ENCODE measurements around the gene MEGF6. TPM values are rescaled to one million over a fixed set of nuclear protein-coding genes. Genes with fewer than 3 reads are reported as not detected.

The MEGF6 gene
- total and polyA plus RNA-seq, 7 donors = 0.67 to 5.5 (median 3.7) TPM

DNA sequence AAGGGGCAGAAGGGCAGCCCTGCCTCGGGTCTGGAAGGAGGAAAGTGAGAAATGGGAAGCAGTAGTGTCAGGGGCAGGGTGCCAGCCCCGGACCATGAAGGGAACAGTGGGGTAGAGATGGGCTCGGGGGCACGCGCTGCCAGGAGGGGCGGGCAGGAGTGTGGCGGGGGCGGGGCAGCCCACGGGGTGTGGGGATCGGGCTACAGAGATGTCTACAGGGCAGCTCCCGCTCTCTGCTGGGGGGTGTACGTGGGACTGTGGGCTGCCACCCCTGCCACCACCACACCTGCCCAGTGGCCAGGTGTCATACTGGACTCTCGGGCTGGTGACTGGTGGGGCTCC, 149.4 kb downstream of the MEGF6 start:
- ATAC-seq (no peak), DNase-seq (peak in 1 of 2 donors; percentile 5)
- H3K36me3 ChIP-seq (ENCODE audit: insufficient read depth in 1 of 2, low read depth in 1 of 2) = no peaks in the 10 kb centered on the region
- intact Hi-C loops (cut with DNase I) = no loop called here
- TF ChIP-seq, protein P1, sequence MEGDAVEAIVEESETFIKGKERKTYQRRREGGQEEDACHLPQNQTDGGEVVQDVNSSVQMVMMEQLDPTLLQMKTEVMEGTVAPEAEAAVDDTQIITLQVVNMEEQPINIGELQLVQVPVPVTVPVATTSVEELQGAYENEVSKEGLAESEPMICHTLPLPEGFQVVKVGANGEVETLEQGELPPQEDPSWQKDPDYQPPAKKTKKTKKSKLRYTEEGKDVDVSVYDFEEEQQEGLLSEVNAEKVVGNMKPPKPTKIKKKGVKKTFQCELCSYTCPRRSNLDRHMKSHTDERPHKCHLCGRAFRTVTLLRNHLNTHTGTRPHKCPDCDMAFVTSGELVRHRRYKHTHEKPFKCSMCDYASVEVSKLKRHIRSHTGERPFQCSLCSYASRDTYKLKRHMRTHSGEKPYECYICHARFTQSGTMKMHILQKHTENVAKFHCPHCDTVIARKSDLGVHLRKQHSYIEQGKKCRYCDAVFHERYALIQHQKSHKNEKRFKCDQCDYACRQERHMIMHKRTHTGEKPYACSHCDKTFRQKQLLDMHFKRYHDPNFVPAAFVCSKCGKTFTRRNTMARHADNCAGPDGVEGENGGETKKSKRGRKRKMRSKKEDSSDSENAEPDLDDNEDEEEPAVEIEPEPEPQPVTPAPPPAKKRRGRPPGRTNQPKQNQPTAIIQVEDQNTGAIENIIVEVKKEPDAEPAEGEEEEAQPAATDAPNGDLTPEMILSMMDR (IDR thresholded peaks at IDR 0.05) = no peak
- H3K27ac ChIP-seq = no peak overlapping the region
- no peak overlapping the region for H3K4me3 ChIP-seq
- H3K27me3 ChIP-seq (ENCODE audit: insufficient read depth in 3 of 3, low read length in 2 of 3) = no peaks in the 10 kb centered on the region
- no peaks in the 10 kb centered on the region for H3K9me3 ChIP-seq
- H3K4me1 ChIP-seq = peaks cover 35% of the 10 kb centered on the region
- 75 to 91% (median 84%) methylated on average over 9 to 13 of the region's 13 CpGs for WGBS, 3 donors

DNA sequence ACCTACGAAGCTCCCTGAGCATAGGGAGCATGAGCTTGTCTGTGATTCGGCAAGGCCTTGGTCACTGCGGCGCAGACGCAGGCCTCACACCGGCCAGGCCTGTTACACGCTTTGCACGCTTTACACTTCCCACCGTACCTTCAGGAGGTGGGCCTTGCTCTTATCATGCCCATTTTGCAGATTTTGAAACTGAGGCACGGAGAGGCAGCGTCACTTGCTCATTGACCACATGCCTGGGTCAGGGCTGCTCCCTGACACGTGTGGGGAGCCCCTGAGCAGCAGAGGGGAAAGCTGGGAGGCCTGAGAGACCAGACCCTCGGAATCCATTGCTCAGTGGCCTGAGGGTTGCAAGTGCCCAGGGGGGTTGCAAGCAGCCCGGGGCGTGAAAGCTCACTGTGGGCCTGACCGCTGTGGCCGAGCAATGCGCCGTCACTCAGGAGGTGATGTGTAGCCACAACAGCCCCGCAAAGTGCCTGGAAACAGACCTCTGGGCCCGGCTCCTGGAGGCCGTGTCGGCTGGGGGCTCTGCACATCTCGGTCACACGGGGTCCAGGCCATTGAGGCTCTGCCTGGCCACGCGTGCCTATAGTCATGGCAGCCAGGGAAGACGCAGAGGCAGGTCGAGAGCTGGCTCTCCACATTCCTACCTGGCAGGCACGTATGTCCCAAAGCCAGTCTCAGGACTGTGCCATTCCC, 149.9 kb downstream of the MEGF6 start:
- Histone ChIP-seq H3K9me3 (no peaks in the 10 kb centered on the region), H3K4me1 (peaks cover 35% of the 10 kb centered on the region), H3K4me3 (no peak overlapping the region), H3K27me3 (ENCODE audit: insufficient read depth in 3 of 3, low read length in 2 of 3) (no peaks in the 10 kb centered on the region), H3K36me3 (ENCODE audit: insufficient read depth in 1 of 2, low read depth in 1 of 2) (no peaks in the 10 kb centered on the region), H3K27ac (no peak overlapping the region)
- TF ChIP-seq, protein P1 (IDR thresholded peaks at IDR 0.05) = no peak
- WGBS, 3 donors = 93 to 95% (median 95%) methylated on average over 30 of the region's 30 CpGs
- intact Hi-C loops (cut with DNase I) = no loop called here
- ATAC-seq = no peak
- peak; percentile 5 to 42 for DNase-seq

DNA sequence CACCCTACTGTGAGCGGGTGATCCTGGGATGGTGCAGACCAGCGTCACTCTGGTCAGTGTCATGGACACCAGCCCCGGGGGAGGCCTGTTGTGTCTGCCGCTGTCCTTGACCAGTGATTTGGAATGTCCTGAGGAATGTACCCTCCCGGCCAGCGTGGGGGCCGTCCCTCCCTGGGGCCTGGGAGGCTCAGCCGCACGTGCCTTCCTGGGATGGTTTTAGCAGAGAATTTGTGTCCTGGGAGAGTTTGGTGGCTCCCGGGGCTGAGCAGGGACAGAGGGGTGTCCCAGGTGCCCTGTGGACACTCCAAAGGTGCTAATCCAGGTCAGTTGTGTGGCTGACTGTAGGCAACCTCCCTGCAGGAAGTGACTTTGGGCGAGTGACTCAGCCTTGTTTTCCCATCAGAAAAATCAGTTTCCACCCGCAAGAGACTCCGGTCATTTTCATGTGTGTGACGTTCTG, 150.6 kb downstream of the MEGF6 start:
- 55 to 66% (median 58%) methylated on average over 14 of the region's 14 CpGs for WGBS, 3 donors
- H3K9me3 ChIP-seq = no peaks in the 10 kb centered on the region
- H3K27me3 ChIP-seq (ENCODE audit: insufficient read depth in 3 of 3, low read length in 2 of 3) = no peaks in the 10 kb centered on the region
- TF ChIP-seq, protein P1 (IDR thresholded peaks at IDR 0.05) = no peak
- intact Hi-C loops (cut with DNase I) = no loop called here
- H3K4me1 ChIP-seq = peaks cover 35% of the 10 kb centered on the region
- H3K4me3 ChIP-seq = no peak overlapping the region
- peak; percentile 18 to 55 for DNase-seq
- peak overlapping the region; percentile 64 for H3K27ac ChIP-seq
- H3K36me3 ChIP-seq (ENCODE audit: insufficient read depth in 1 of 2, low read depth in 1 of 2) = no peaks in the 10 kb centered on the region
- ATAC-seq = peak in 1 of 4 donors; percentile 16

DNA sequence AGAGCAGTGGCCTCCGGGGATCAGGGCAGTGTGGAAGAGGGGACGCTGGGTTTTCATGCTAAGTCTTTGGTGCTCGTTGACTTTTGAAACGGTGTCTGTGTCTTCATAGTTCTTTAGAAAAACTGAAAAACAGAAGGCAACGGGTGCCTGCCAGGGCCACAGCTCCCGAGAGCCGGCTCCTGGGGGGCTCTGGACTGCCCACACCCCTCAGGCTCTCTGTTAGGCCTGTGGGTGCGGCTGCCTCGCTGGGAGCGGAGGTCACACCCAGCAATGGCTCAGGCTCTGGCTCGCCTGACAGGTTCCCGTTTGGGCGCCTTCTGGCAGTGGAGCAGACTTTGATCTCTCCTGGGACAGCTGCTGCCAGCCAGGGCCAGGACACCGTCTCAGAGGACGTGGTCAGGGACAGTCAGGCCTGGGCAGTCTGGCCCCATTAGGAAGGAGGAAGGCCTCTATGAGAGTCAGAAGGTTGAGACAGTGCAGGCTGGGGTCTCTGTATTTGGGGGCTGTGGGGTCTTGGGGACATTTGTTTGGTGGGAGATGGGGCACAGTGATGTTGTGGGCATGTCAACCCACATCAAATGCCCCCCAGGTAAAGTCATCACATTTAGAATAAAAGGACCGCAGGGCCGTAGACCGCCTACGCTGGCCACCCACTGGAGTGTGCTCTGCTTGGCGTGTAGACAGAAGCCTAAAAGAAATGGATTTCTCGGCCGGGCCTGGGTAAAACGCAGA, 151.2 kb downstream of the MEGF6 start:
- Histone ChIP-seq H3K4me3 (no peak overlapping the region), H3K27ac (peak overlapping the region; percentile 64), H3K9me3 (no peaks in the 10 kb centered on the region), H3K27me3 (ENCODE audit: insufficient read depth in 3 of 3, low read length in 2 of 3) (no peaks in the 10 kb centered on the region), H3K36me3 (ENCODE audit: insufficient read depth in 1 of 2, low read depth in 1 of 2) (no peaks in the 10 kb centered on the region), H3K4me1 (peaks cover 36% of the 10 kb centered on the region)
- WGBS, 3 donors = 58 to 67% (median 58%) methylated on average over 23 of the region's 23 CpGs
- DNase-seq (peak; percentile 44 to 79), ATAC-seq (peak; percentile 74 to 87 (median 86))
- TF ChIP-seq, protein P1 (IDR thresholded peaks at IDR 0.05) = no peak
- intact Hi-C loops (cut with DNase I) = no loop called here
